MCF 10A (cell line): ENCODE measurements around the gene NAGK. TPM values are rescaled to one million over a fixed set of nuclear protein-coding genes. Genes with fewer than 3 reads are reported as not detected.
"Not testable (repeated sequence)": the region's sequence is repeated elsewhere in the genome, so short reads cannot be mapped to it uniquely, and the experiment has no call there.

ENCODE experiments used
- BruUV-seq: library from RNA; stranded (reverse); fragments of 400-500 nt; replicated peaks from 2 replicates; lab custom pipeline; 2021; lab: Mats Ljungman, UMichigan
- CTCF ChIA-PET: fragments of 300-600 bp; sonication (Branson Sonifier 250); formaldehyde crosslinking; extraction: SDS; loops from one replicate; lab custom pipeline; 2021; ENCODE audit warnings: antibody characterized with exemption, inconsistent platforms; lab: Yijun Ruan, JAX
- POLR2A ChIA-PET: fragments of 300-600, 350-650 bp; sonication (Branson Sonifier 250); formaldehyde crosslinking; extraction: SDS; loops from one replicate; lab custom pipeline; 2020; ENCODE audit warnings: antibody characterized with exemption, inconsistent platforms; lab: Yijun Ruan, JAX
- DNase-seq: peaks from one replicate; pipeline ENCODE4 v3.0.0-alpha.2; 2018; ENCODE audit not compliant: unreplicated experiment
- H3K27ac Mint-ChIP-seq: one replicate; pipeline ENCODE4 v1.8.0; 2022; ENCODE audit warnings: mild to moderate bottlenecking, low read depth, mixed read lengths; ENCODE audit not compliant: unreplicated experiment
- H3K27me3 Mint-ChIP-seq: one replicate; pipeline ENCODE4 v1.8.0; 2022; ENCODE audit warnings: mixed read lengths; ENCODE audit not compliant: insufficient read depth, unreplicated experiment
- H3K36me3 Mint-ChIP-seq: one replicate; pipeline ENCODE4 v1.8.0; 2022; ENCODE audit warnings: mild to moderate bottlenecking, moderate library complexity, mixed read lengths; ENCODE audit not compliant: insufficient read depth, unreplicated experiment
- H3K4me1 Mint-ChIP-seq: one replicate; pipeline ENCODE4 v1.8.0; 2022; ENCODE audit warnings: mixed read lengths; ENCODE audit not compliant: insufficient read depth, unreplicated experiment
- H3K4me3 Mint-ChIP-seq: one replicate; pipeline ENCODE4 v1.8.0; 2022; ENCODE audit warnings: mild to moderate bottlenecking, moderate library complexity, mixed read lengths; ENCODE audit not compliant: unreplicated experiment
- H3K9me3 Mint-ChIP-seq: one replicate; pipeline ENCODE4 v1.8.0; 2022; ENCODE audit warnings: mixed read lengths; ENCODE audit not compliant: unreplicated experiment
- CTCF ChIP-seq: fragments of 200-600 bp; IDR thresholded peaks from one replicate; pipeline ENCODE4 v1.8.0; 2022; ENCODE audit warnings: antibody characterized with exemption, mild to moderate bottlenecking; ENCODE audit not compliant: unreplicated experiment
- intact Hi-C: fragments of 100-400 bp; cut with micrococcal nuclease; formaldehyde crosslinking; loops from 2 replicates; pipeline ENCODE4 v1.14.1; 2022
- total RNA-seq: library from RNA; stranded (reverse); gene quantifications from 2 replicates; pipeline ENCODE4 v1.2.3, GENCODE V29; 2022

Gene NAGK
- total RNA-seq, 1 experiment from 2014 or later, result 30.9 TPM

- H3K9me3 Mint-ChIP-seq, result no peaks in the 10 kb centered on the region
- no peak overlapping the region for H3K4me3 Mint-ChIP-seq
- peaks cover 15% of the 10 kb centered on the region for H3K4me1 Mint-ChIP-seq
- DNase-seq, result no peak
- no TSS peak for BruUV-seq
- peaks cover 33% of the 10 kb centered on the region for H3K36me3 Mint-ChIP-seq
- no peaks in the 10 kb centered on the region for H3K27me3 Mint-ChIP-seq
- H3K27ac Mint-ChIP-seq, result no peak overlapping the region
- CTCF ChIA-PET, result interaction anchor here (1.4 kb wide), 1 partner anchor 25 kb away, joined by 3 read pairs; no protein-coding TSS in a partner anchor
- intact Hi-C loops, result no loop called here
- POLR2A ChIA-PET, result interaction anchor here (0.6 kb wide), 1 partner anchor 33 kb away, joined by 3 read pairs; no protein-coding TSS in a partner anchor
- no peak for TF ChIP-seq CTCF
Measured at GRCh38 chr2:71074893-71075395, 6.5 kb downstream of the NAGK start.

GRCh38 chr2:71078624-71079023, 10.2 kb downstream of the NAGK start:
- Mint-ChIP-seq H3K4me3 (no peak overlapping the region), H3K27me3 (no peaks in the 10 kb centered on the region), H3K9me3 (no peaks in the 10 kb centered on the region), H3K36me3 (peaks cover 28% of the 10 kb centered on the region), H3K27ac (no peak overlapping the region), H3K4me1 (no peaks in the 10 kb centered on the region)
- POLR2A ChIA-PET, result no interaction called here
- BruUV-seq, result no TSS peak
- no peak for DNase-seq
- intact Hi-C loops, result no loop called here
- CTCF ChIA-PET, result no interaction called here
- no peak for TF ChIP-seq CTCF

- POLR2A ChIA-PET, result interaction anchor here (3.1 kb wide), 1 partner anchor 15 kb away, joined by 11 read pairs; the partner anchor contains the start of gene NAGK
Measured at GRCh38 chr2:71082402-71083252, 14.2 kb downstream of the NAGK start.

GRCh38 chr2:71083297-71083696, 14.8 kb downstream of the NAGK start:
- H3K4me3 Mint-ChIP-seq, CTCF ChIA-PET, BruUV-seq, intact Hi-C loops, H3K9me3 Mint-ChIP-seq, DNase-seq, H3K27ac Mint-ChIP-seq: not testable (repeated sequence)
- Mint-ChIP-seq H3K4me1 (peaks cover 11% of the 10 kb centered on the region), H3K27me3 (peaks cover 17% of the 10 kb centered on the region), H3K36me3 (peaks cover 11% of the 10 kb centered on the region)
- POLR2A ChIA-PET, result interaction anchor here (3.1 kb wide), 1 partner anchor 15 kb away, joined by 11 read pairs; the partner anchor contains the start of gene NAGK

More at GRCh38 chr2:71082402-71083252, 14.2 kb downstream of the NAGK start:
- no peak for DNase-seq
- BruUV-seq, result no TSS peak
- intact Hi-C loops, result no loop called here
- peaks cover 11% of the 10 kb centered on the region for H3K4me1 Mint-ChIP-seq
- H3K9me3 Mint-ChIP-seq, result no peaks in the 10 kb centered on the region
- peaks cover 11% of the 10 kb centered on the region for H3K36me3 Mint-ChIP-seq
- CTCF ChIA-PET, result interaction anchor here (0.7 kb wide), 1 partner anchor 14 kb away, joined by 4 read pairs; no protein-coding TSS in a partner anchor
- no peak overlapping the region for H3K27ac Mint-ChIP-seq
- H3K4me3 Mint-ChIP-seq, result no peak overlapping the region
- TF ChIP-seq CTCF, result no peak
- H3K27me3 Mint-ChIP-seq, result peaks cover 10% of the 10 kb centered on the region

GRCh38 chr2:71083752-71084312, 15.4 kb downstream of the NAGK start:
- H3K9me3 Mint-ChIP-seq, BruUV-seq, H3K36me3 Mint-ChIP-seq, DNase-seq, intact Hi-C loops, H3K27ac Mint-ChIP-seq, H3K4me3 Mint-ChIP-seq: not testable (repeated sequence)
- Mint-ChIP-seq H3K4me1 (peaks cover 11% of the 10 kb centered on the region), H3K27me3 (peaks cover 22% of the 10 kb centered on the region)
- ChIA-PET POLR2A (interaction anchor here (3.1 kb wide), 1 partner anchor 16 kb away, joined by 11 read pairs; the partner anchor contains the start of gene NAGK), CTCF (interaction anchor here (0.6 kb wide), 1 partner anchor 783 kb away, joined by 3 read pairs; no protein-coding TSS in a partner anchor)

GRCh38 chr2:71085325-71086003, 17.0 kb downstream of the NAGK start:
- H3K9me3 Mint-ChIP-seq, BruUV-seq, H3K36me3 Mint-ChIP-seq, H3K27ac Mint-ChIP-seq, H3K4me3 Mint-ChIP-seq, CTCF ChIA-PET, DNase-seq, intact Hi-C loops: not testable (repeated sequence)
- POLR2A ChIA-PET, result interaction anchor here (1.2 kb wide), 1 partner anchor 18 kb away, joined by 3 read pairs; no protein-coding TSS in a partner anchor
- H3K4me1 Mint-ChIP-seq, result peaks cover 11% of the 10 kb centered on the region
- peaks cover 38% of the 10 kb centered on the region for H3K27me3 Mint-ChIP-seq
